RKO (cell line): ENCODE measurements around the gene RTL10.
"Not testable (repeated sequence)": the region's sequence is repeated elsewhere in the genome, so short reads cannot be mapped to it uniquely, and the experiment has no call there.

Source experiments
- DNase-seq: peaks from one replicate; pipeline ENCODE4 v3.0.0-alpha.2; 2016; ENCODE audit warnings: low spot score

RTL10 gene

DNA sequence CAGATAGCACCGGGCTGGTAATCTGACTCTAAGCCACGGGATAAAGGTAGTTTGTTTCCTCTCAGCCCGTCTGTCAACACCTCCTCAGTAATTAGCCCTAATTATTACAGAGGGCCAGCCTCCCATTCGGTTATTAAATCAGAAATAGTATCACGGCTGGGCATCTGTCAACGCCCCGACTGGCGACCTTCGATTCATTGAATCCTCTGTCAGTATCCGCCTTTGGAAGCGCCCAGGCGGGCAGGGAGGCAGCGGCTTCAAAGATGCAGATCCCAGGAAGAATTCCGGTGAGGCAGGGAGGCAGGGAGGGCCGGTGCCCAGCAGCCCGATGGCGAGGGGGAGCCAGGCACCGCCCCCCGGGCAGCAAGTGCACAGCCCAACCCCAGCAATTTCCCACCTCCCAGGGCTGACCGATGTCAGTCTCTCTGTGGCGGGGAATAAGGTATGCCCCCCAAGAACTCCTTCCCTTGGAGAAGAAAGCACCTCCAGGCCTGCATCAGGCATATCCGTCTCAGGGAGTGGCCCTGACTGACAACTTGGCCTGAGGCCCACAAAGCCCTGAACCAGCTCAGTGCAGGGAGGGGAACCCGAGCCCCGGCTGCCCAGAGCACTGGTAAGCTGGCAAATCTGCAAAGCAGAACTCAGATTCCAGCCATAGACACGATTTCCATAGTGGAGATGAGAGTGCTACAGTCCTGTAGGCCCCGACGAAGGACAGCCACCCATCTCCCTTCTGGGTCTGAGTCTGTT is 11.4 kb downstream of the RTL10 start:
- no peak for DNase-seq

- DNase-seq, result no peak
These were observed 12.1 kb downstream of the RTL10 start for GRCh38 chr22:19842393-19843106.

DNA sequence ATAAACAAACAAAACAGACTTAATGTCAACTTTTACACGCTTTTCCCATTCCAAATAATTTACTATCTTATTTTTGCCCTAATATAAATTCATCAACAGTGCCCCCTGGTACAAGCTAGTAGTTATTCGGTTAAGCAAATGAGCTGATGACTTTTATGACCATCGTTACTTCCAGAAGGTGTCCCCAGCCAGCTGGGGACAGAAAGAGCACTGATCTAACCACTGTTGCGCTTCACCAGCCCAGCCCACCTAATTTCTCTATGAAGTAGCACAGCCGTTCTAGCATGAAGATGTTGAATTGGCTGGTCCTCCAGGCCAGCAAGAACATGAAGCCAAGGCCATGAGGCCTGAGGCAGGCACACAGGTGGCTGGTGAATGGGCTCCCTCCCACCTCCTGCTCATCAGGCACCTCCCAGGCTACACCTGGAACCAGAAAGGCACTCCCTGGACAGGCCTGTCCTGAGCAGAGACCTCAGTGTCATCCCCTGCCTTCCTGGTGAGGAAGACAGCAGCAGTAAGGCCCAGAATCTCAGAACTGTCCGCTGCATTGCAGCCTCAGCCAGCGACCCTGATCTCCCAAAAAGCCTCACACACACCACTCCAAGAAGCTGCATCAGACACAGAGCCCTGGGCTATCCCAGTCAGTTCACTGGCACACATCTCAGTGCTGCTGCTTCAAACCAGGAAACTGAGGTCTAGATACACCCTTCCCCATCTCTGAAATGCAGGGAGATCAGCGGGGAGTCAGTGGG is 12.9 kb downstream of the RTL10 start:
- DNase-seq, result no peak

GRCh38 chr22:19840955-19841640 is 13.6 kb downstream of the RTL10 start:
- DNase-seq, result no peak

DNA sequence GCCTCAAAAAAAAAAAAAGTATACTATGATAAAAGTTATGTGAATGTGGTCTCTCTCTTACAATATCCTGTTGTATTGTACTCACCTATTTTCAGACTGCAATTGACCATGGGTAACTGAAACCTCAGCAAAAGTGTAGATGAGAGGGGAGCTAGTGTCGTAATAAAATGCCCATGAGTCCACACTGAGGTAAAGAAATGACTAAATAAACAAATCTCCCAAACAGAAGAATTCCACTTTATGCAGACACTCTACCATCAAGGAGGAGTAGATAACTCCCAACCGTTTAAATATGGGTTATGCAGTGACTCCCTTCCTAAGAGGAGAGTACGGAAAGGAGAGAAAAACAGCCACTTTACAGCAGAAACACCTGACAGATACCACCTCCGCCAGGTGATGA is 14.6 kb downstream of the RTL10 start:
- no peak for DNase-seq

GRCh38 chr22:19837915-19838314 is 16.8 kb downstream of the RTL10 start:
- DNase-seq, result no peak

GRCh38 chr22:19836512-19836911 is 18.2 kb downstream of the RTL10 start:
- DNase-seq, result no peak

DNA sequence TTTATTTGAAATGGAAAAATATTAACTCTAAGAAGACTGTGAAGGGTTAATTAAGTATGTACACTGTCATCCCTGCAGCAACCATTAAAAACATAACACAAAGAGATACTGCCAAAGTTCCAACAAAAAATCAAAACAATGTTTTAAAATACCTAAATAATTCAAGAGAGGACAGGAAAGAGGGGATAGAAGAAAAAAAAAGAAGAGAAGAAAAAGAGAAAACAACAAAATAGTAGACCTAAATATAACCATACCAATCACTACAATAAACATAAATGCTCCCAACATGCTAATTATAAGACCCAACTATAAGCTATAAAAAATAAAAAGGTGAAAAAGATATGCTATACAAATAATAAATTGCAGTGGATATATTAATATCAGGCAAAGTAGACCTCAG is 20.1 kb downstream of the RTL10 start:
- DNase-seq, result no peak

GRCh38 chr22:19833327-19833726 is 21.3 kb downstream of the RTL10 start:
- DNase-seq, result not testable (repeated sequence)

GRCh38 chr22:19832476-19833108 is 22.1 kb downstream of the RTL10 start:
- no peak for DNase-seq

- not testable (repeated sequence) for DNase-seq
These were observed 22.7 kb downstream of the RTL10 start for GRCh38 chr22:19831979-19832378.

GRCh38 chr22:19831016-19831415 is 23.7 kb downstream of the RTL10 start:
- no peak for DNase-seq

DNA sequence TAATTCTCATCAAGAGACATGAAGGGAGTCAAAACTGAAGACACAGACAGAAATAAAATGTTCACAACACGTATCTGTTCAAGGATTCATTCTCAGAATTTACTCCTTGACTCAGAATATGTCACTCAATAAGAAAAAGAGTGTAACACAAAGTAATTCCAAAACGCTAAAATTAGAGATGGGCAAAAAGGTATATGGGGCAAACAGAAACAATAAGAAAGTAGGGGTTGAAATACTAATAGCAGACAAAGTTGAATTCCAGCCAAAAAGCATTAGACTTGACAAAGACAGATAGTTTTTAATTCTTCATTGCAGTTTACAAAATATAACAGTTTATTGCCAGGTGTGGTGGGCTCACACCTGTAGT is 26.7 kb downstream of the RTL10 start:
- DNase-seq, result no peak

DNA sequence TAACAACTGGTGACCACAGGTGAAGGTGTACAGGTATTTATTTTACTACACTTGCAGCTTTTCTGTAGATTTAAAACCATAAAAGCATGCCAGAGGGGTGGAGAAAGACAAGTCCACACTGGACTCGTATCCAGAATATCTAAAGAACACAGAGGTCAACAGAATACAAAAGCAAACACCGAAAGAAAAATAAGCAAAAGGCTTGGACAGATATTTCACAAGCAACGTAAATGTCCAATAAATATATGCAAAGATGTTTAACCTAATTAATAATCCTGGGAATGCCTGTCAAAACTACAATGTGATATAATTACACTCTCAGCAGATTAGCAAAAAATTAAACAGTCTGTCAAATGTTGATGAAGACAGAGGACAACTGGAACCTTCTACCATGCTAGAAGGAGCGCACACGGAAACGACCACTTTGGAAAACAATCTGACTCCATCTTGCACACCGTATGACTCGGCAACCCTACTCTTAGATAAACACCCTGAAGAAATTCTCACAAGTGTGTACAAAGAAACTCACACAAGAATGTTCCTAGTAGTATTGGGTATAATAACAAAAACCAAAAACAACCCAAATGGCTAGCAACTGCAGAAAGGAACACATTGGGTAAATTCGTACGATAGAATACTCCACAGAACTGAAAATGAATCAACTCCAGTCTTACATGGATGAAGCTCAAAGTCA is 27.2 kb downstream of the RTL10 start:
- no peak for DNase-seq

DNA sequence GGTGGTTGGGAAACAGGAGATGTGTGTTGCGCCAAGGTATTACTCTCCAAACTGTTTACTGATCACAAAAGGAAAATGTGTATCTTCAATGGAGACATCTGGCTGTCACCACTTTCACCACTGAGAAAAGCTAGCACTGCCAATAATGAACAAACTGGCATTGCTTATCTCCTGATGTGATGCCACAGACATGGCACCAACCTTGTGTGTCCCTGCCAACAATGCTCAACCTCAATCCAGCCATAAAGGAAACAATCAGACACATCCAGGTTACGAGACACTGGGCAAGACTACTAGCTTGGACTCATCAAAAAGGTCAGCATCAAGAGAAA is 28.1 kb downstream of the RTL10 start:
- no peak for DNase-seq

DNA sequence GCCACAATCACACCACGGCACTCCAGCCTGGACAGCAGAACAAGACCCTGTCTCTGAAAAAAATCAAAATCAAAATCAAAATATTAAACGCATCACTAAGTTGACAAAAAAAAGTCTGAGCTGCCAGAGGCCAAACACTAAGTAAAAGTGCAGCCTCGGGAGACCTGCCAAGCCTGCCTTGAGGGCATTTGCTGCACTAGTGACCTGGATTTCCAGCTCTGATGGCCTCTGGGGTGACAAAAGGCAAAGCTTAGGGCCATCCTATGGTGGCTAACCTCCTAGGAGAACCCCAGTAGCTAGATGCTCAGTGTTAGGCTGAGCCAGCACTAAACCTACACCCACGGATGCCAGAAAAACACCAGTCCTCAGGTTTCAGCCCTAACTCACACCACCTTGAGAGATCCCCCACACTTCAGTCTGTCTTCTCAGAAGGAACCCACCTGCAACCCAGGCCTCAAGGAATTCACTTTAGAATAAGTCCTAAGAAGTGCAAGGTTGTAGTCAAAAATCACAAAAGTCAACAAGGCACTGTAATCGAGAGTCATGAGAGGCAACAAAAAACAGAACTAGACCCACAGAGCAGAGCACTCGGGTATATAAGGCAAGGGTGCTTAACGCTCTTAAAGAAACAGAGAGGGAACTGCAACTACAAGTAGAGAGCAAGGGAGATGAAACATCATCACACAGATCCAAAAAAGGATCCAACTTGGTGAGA is 28.6 kb downstream of the RTL10 start:
- DNase-seq, result no peak

DNA sequence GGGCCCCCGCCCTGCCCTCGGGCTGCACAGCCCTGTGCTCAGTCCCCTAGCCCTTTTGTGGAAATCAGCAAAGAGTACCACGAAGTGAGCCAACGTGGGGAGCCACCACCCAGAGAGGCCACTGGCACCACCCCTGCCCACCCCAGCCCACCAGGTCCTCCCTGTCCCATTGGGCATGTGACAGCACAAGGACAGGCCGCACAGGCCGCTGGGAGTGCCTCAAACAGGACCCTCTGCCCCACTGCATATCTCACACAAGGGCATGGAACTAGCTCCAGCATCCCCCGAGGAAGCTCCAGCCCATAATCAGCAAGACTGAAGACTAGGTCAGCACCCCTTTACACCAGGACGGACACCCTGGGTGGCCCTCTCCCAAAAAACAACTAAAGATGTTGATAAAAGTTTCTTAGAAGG is 29.7 kb downstream of the RTL10 start:
- no peak for DNase-seq

DNA sequence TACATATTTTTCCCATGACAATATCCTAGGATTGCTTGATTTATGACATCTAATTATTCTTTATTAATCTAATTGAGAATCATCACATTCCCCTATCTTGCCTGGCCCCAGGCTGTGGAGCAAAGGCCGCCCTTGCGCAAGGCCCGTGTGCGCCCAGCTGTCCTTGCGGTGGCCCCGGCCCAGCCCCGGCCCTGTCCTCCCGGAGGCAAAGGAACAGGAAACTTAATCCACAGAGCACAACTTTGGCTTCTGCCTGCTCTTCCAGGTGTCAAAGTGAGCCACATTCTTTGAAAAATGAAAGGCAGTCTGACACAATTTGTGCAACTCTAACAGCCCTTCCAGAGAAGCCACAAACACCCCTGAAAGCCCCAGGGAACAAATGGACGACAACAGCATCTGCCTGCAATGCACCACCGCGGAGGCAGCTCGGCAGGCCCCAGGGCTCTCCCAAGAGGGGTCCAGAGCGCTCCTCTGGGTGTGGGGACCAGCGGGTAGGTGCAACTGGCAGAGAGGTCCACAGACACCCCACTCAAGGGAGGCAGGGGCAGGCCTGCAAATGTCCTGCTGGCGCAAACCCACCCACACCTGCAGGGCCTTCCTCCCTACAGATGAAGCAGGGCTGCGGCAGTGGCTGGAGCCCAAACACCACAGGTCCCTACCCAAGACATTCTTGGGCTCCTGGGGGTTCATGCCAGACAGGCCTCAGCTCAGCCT is 30.3 kb downstream of the RTL10 start:
- DNase-seq, result no peak

- DNase-seq, result no peak
These were observed 30.8 kb downstream of the RTL10 start for GRCh38 chr22:19823902-19824211.

GRCh38 chr22:19823191-19823901 is 31.3 kb downstream of the RTL10 start:
- DNase-seq, result no peak
